ENCODE results near the gene DCAF4.

The DCAF4 gene

GRCh38 chr14:72894623-72895378 lies 31.5 kb upstream of the DCAF4 start:
- no peak for DNase-seq

GRCh38 chr14:72898448-72898847 lies 27.8 kb upstream of the DCAF4 start:
- DNase-seq, result no peak

GRCh38 chr14:72901361-72901760 lies 24.9 kb upstream of the DCAF4 start:
- DNase-seq, result no peak

GRCh38 chr14:72902801-72903530 lies 23.3 kb upstream of the DCAF4 start:
- no peak for DNase-seq

GRCh38 chr14:72903716-72904115 lies 22.5 kb upstream of the DCAF4 start:
- DNase-seq, result no peak

- DNase-seq, result no peak
Observed at GRCh38 chr14:72904218-72904617, 22.0 kb upstream of the DCAF4 start.

GRCh38 chr14:72904840-72905561 lies 21.3 kb upstream of the DCAF4 start:
- peak; percentile 55 for DNase-seq

- no peak for DNase-seq
Observed at GRCh38 chr14:72906316-72906715, 19.9 kb upstream of the DCAF4 start.

GRCh38 chr14:72906879-72907278 lies 19.4 kb upstream of the DCAF4 start:
- DNase-seq, result no peak

- DNase-seq, result no peak
Observed at GRCh38 chr14:72907886-72908285, 18.4 kb upstream of the DCAF4 start.

GRCh38 chr14:72909163-72909562 lies 17.1 kb upstream of the DCAF4 start:
- no peak for DNase-seq

- DNase-seq, result no peak
Observed at GRCh38 chr14:72913809-72914208, 12.5 kb upstream of the DCAF4 start.

- no peak for DNase-seq
Observed at GRCh38 chr14:72916174-72916573, 10.1 kb upstream of the DCAF4 start.

- DNase-seq, result no peak
Observed at GRCh38 chr14:72917094-72917802, 9.0 kb upstream of the DCAF4 start.

GRCh38 chr14:72920008-72920407 lies 6.3 kb upstream of the DCAF4 start:
- DNase-seq, result no peak

- DNase-seq, result no peak
Observed at GRCh38 chr14:72921396-72921795, 4.9 kb upstream of the DCAF4 start.

- no peak for DNase-seq
Observed at GRCh38 chr14:72924337-72924736, 1.9 kb upstream of the DCAF4 start.

- DNase-seq, result no peak
Observed at GRCh38 chr14:72925171-72925759, 999 bp upstream of the DCAF4 start.

- DNase-seq, result no peak
Observed at GRCh38 chr14:72925815-72926291, 411 bp upstream of the DCAF4 start.

GRCh38 chr14:72928872-72929271 lies 2.6 kb downstream of the DCAF4 start:
- DNase-seq, result no peak

- no peak for DNase-seq
Observed at GRCh38 chr14:72929316-72930080, 3.2 kb downstream of the DCAF4 start.

- no peak for DNase-seq
Observed at GRCh38 chr14:72932893-72933292, 6.6 kb downstream of the DCAF4 start.
